ENCODE results near the gene GALNT15. TPM values are rescaled to one million over a fixed set of nuclear protein-coding genes. Genes with fewer than 3 reads are reported as not detected.
A peak's percentile ranks its signal among the peaks of the same experiment; 100 is the strongest.

Gene GALNT15
- total and polyA plus RNA-seq, 2 of the 4 experiments (the other 2 are of a cell fraction), result 12.8 to 19.7 TPM

- WGBS, 2 experiments (ENCODE audit: extremely low coverage in 2 of 2, insufficient read length in 1 of 2), result 93% methylated on average over 3 of the region's 8 CpGs; no CpG with 5 or more reads in 1 of the 2 experiments
- BruUV-seq (replicated peaks), result no TSS peak
These were observed 47.8 kb upstream of the GALNT15 start for GRCh38 chr3:16126634-16127033.

More at GRCh38 chr3:16126634-16127033, 47.8 kb upstream of the GALNT15 start:
- peak overlapping the region; percentile 100 for H2BK5ac ChIP-seq (ENCODE audit: low read depth, low read length, poor library complexity, severe bottlenecking)
- CTCF ChIA-PET, result no interaction called here
- in situ Hi-C loops (cut with MboI; ENCODE audit: low sequenced_read_pairs), result no loop called here
- H3K56ac ChIP-seq (ENCODE audit: extremely low read depth, insufficient read depth, low read length), result 0 out of 2 replicates have a peak overlapping the region, but pooled peaks have one; percentile 30
- H3K9me3 ChIP-seq (ENCODE audit: control insufficient read depth, insufficient read depth, low read length), result peaks cover 3% of the 10 kb centered on the region; the same call in 1 of the 2 replicates
- no peak for ATAC-seq (ENCODE audit: low read depth)
- peak overlapping the region; percentile 26 for H2AK9ac ChIP-seq (replicated peaks; ENCODE audit: low read depth, low read length, poor library complexity)
- no peak overlapping the region for H3K9ac ChIP-seq (ENCODE audit: low read depth, low read length)
- peak overlapping the region; percentile 95 for H4K91ac ChIP-seq (ENCODE audit: insufficient read depth, low read depth, low read length)
- peak overlapping the region; percentile 93 for H2BK20ac ChIP-seq (ENCODE audit: low read depth, low read length)
- no peak overlapping the region for H3K23ac ChIP-seq (ENCODE audit: low read depth, low read length)
- peak overlapping the region; percentile 89; the same call in 2 of the 3 replicates for H2BK15ac ChIP-seq (ENCODE audit: low read depth, low read length)
- no peaks in the 10 kb centered on the region for H4K20me1 ChIP-seq (ENCODE audit: insufficient read depth, low read length)
- no peak overlapping the region for H3K4me2 ChIP-seq (ENCODE audit: low read depth, low read length)
- peaks cover 36% of the 10 kb centered on the region for H3K4me1 ChIP-seq (ENCODE audit: control insufficient read depth, insufficient read depth, low read length)
- peak overlapping the region; percentile 13; the same call in 1 of the 2 replicates for H3K27ac ChIP-seq (ENCODE audit: insufficient read depth, low read length)
- no peaks in the 10 kb centered on the region for H3K79me1 ChIP-seq (ENCODE audit: low read depth in 1 of 2, low read length in 2 of 2)
- H3K36me3 ChIP-seq (ENCODE audit: control insufficient read depth, insufficient read depth, low read length), result no peaks in the 10 kb centered on the region
- no peak for DNase-seq
- peak overlapping the region; percentile 96 for H3K18ac ChIP-seq (ENCODE audit: low read depth, low read length)
- peak overlapping the region; percentile 94 for H3K4ac ChIP-seq (ENCODE audit: low read depth, low read length)
- no peak overlapping the region for H3K4me3 ChIP-seq (ENCODE audit: insufficient read depth, low read depth, low read length)
- no peak overlapping the region for H2AFZ ChIP-seq (replicated peaks; ENCODE audit: low read length, poor library complexity)
- H3K9me1 ChIP-seq (ENCODE audit: insufficient read depth, low read length), result peaks cover 27% of the 10 kb centered on the region
- dilution Hi-C loops (cut with HindIII; ENCODE audit: low sequenced_read_pairs, unreplicated experiment), result no loop called here
- H4K5ac ChIP-seq (ENCODE audit: low read depth, low read length), result 0 out of 2 replicates have a peak overlapping the region, but pooled peaks have one; percentile 22
- H2AK5ac ChIP-seq (ENCODE audit: low read depth, low read length), result peak overlapping the region; percentile 81
- intact Hi-C loops (cut with micrococcal nuclease), result no loop called here
- H4K8ac ChIP-seq (ENCODE audit: low read depth in 2 of 2, low read length in 2 of 2), result peak overlapping the region; percentile 75 to 78; a peak in 3 of 4 replicates
- POLR2A ChIA-PET (ENCODE audit: unreplicated experiment), result no interaction called here
- no peak for TF ChIP-seq RFX5 (IDR thresholded peaks at IDR 0.05; ENCODE audit: low read depth, low read length)
- TF ChIP-seq CTCF (conservative IDR thresholded peaks at IDR 0.05; ENCODE audit: low read depth, low read length), result no peak
- no peak for TF ChIP-seq USF2 (IDR thresholded peaks at IDR 0.05; ENCODE audit: low read depth, low read length)
- no peak for TF ChIP-seq MAZ (IDR thresholded peaks at IDR 0.05; ENCODE audit: borderline replicate concordance, low read depth, low read length)
- no peak for TF ChIP-seq CHD1 (IDR thresholded peaks at IDR 0.05; ENCODE audit: low read depth, low read length)
- no peak for TF ChIP-seq SMC3 (IDR thresholded peaks at IDR 0.05; ENCODE audit: low read depth, low read length)
- TF ChIP-seq MAFK (IDR thresholded peaks at IDR 0.05; ENCODE audit: low read depth, low read length), result no peak
- no peak for TF ChIP-seq ELK1 (IDR thresholded peaks at IDR 0.05; ENCODE audit: borderline replicate concordance, low read depth, low read length)
- no peak for TF ChIP-seq RCOR1 (IDR thresholded peaks at IDR 0.05; ENCODE audit: insufficient replicate concordance, low read length)
- TF ChIP-seq NFE2L2 (IDR thresholded peaks at IDR 0.05; ENCODE audit: low read depth, low read length), result no peak
- no peak for TF ChIP-seq POLR2A (IDR thresholded peaks at IDR 0.05; ENCODE audit: low read depth, low read length)
- no peak for TF ChIP-seq BHLHE40 (IDR thresholded peaks at IDR 0.05; ENCODE audit: low read depth, low read length)
- no peak for TF ChIP-seq MXI1 (IDR thresholded peaks at IDR 0.05; ENCODE audit: borderline replicate concordance, low read depth, low read length)
- H3K14ac ChIP-seq (replicated peaks; ENCODE audit: low read depth, low read length), result peak overlapping the region; percentile 65; the same call in 1 of the 2 replicates
- no peaks in the 10 kb centered on the region for H3K27me3 ChIP-seq (ENCODE audit: control insufficient read depth, insufficient read depth, low read length)
- H2BK120ac ChIP-seq (ENCODE audit: low read depth, low read length), result peak overlapping the region; percentile 95
